Psoas muscle (tissue), 8 donors: ENCODE measurements around the gene TMEM215. TPM values are rescaled to one million over a fixed set of nuclear protein-coding genes. Genes with fewer than 3 reads are reported as not detected.

Experiments
- ATAC-seq, 4 donors: fragments of 200-7000 bp; cut with Tn5 transposase; one replicate each; pipeline ENCODE4 v1.9.1; 2020; ENCODE audit warnings: moderate library complexity in 3 of 4, mild to moderate bottlenecking in 2 of 4
- DNase-seq, 2 donors: peaks; one replicate each; pipeline ENCODE4 v3.0.0-alpha.2; 2020
- H3K27ac ChIP-seq: fragments of 200-600 bp; one replicate; pipeline ENCODE4 v1.8.0; 2022
- H3K27me3 ChIP-seq, 3 donors: fragments of 200-600 bp in 1 of 3; one replicate each; pipeline versions ENCODE4 v1.6.1 to v1.8.0; 2013 to 2022; ENCODE audit warnings: low read length in 2 of 3, mild to moderate bottlenecking in 2 of 3, moderate library complexity in 1 of 3; ENCODE audit not compliant: insufficient read depth in 3 of 3
- H3K36me3 ChIP-seq, 2 donors: fragments of 200-600 bp in 1 of 2; one replicate each; pipeline versions ENCODE4 v1.6.1 to v1.8.0; 2013 to 2022; ENCODE audit warnings: low read depth in 1 of 2, mild to moderate bottlenecking in 1 of 2, moderate library complexity in 1 of 2; ENCODE audit not compliant: insufficient read depth in 1 of 2
- H3K4me1 ChIP-seq: fragments of 200-600 bp; one replicate; pipeline ENCODE4 v1.8.0; 2022
- H3K4me3 ChIP-seq: fragments of 200-600 bp; one replicate; pipeline ENCODE4 v1.8.0; 2022; ENCODE audit warnings: mild to moderate bottlenecking
- H3K9me3 ChIP-seq: fragments of 200-600 bp; one replicate; pipeline ENCODE4 v1.8.0; 2022
- CTCF ChIP-seq: fragments of 200-600 bp; IDR thresholded peaks from one replicate; pipeline ENCODE4 v1.8.0; 2022; ENCODE audit warnings: antibody characterized with exemption
- WGBS, 3 donors: extraction: QIAGEN DNeasy Blood & Tissue Kit; methylation state at CpG; one replicate each; pipeline versions ENCODE4 v1.1.6 to v1.1.7; 2013; 5-methylcytosine and 5-hydroxymethylcytosine counted together
- intact Hi-C, 2 donors: fragments of 100-400 bp; cut with DNase I; formaldehyde crosslinking; loops; one replicate each; pipeline versions ENCODE4 v1.11.0 to v1.14.2; 2022
- polyA plus RNA-seq, 3 donors: library from polyadenylated mRNA; stranded (reverse); fragments of 200-250 nt; gene quantifications; one replicate each; pipeline ENCODE4 v1.2.3, GENCODE V29; 2013
- total RNA-seq, 4 donors: library from RNA; stranded (reverse); fragmentation: NEBNext Ultra II Directional in 2 of 4; extraction: Animal tissue kit (Norgen Biotek cat#: 25700) in 2 of 4; gene quantifications; one replicate each; pipeline versions ENCODE4 v1.2.1 to v1.2.4, GENCODE V29; 2021 to 2023
- donor health status: healthy with polysubstance abuse.
- donor health status: DM: no; HTN: no; CAD: no; lungs with moderate emphysema.
- donor health status: Bipolar disorder and iron deficiency.
- donor health status: healthy.
- donor health status: DM: yes; HTN: yes; CAD: no.
- donor health status: DM: no; HTN: no; CAD: no.
- donor health status: DM: no; HTN: no; CAD: no.
- donor health status: DM: yes; HTN: yes; CAD: no.

The TMEM215 gene
- total and polyA plus RNA-seq, 7 donors: 0.12 TPM; not detected in 6

GRCh38 chr9:32741706-32742105 is 41.6 kb upstream of the TMEM215 start:
- 42 to 45% (median 43%) methylated on average over 4 of the region's 4 CpGs for WGBS, 3 donors
- TF ChIP-seq CTCF: no peak
- intact Hi-C loops: no loop called here

GRCh38 chr9:32742296-32742695 is 41.0 kb upstream of the TMEM215 start:
- Histone ChIP-seq H3K4me1 (no peaks in the 10 kb centered on the region), H3K9me3 (no peaks in the 10 kb centered on the region), H3K27me3 (no peaks in the 10 kb centered on the region), H3K36me3 (no peaks in the 10 kb centered on the region), H3K27ac (no peak overlapping the region), H3K4me3 (no peak overlapping the region)
- ATAC-seq (no peak), DNase-seq (no peak)
- intact Hi-C loops: no loop called here
- WGBS, 3 donors: 40 to 57% (median 55%) methylated on average over 2 of the region's 2 CpGs
- TF ChIP-seq CTCF: no peak

More at GRCh38 chr9:32741706-32742105, 41.6 kb upstream of the TMEM215 start:
- H3K27me3 ChIP-seq: no peaks in the 10 kb centered on the region
- H3K36me3 ChIP-seq: no peaks in the 10 kb centered on the region
- DNase-seq (no peak), ATAC-seq (no peak)
- no peaks in the 10 kb centered on the region for H3K9me3 ChIP-seq
- no peak overlapping the region for H3K4me3 ChIP-seq
- H3K4me1 ChIP-seq: no peaks in the 10 kb centered on the region
- H3K27ac ChIP-seq: no peak overlapping the region

GRCh38 chr9:32748013-32748412 is 35.3 kb upstream of the TMEM215 start:
- no peaks in the 10 kb centered on the region for H3K9me3 ChIP-seq
- H3K27ac ChIP-seq: no peak overlapping the region
- no peak overlapping the region for H3K4me3 ChIP-seq
- intact Hi-C loops: no loop called here
- no peaks in the 10 kb centered on the region for H3K36me3 ChIP-seq
- H3K27me3 ChIP-seq: no peaks in the 10 kb centered on the region
- ATAC-seq: no peak
- no peaks in the 10 kb centered on the region for H3K4me1 ChIP-seq
- no peak for TF ChIP-seq CTCF
- no peak for DNase-seq
- WGBS, 3 donors: 61 to 73% (median 67%) methylated on average over 2 of the region's 2 CpGs

GRCh38 chr9:32755730-32756129 is 27.6 kb upstream of the TMEM215 start:
- intact Hi-C loops: no loop called here
- H3K27me3 ChIP-seq: no peaks in the 10 kb centered on the region
- H3K36me3 ChIP-seq: no peaks in the 10 kb centered on the region
- H3K27ac ChIP-seq: no peak overlapping the region
- no peak for TF ChIP-seq CTCF
- DNase-seq: no peak
- no peak for ATAC-seq
- 87 to 93% (median 91%) methylated on average over 22 of the region's 22 CpGs for WGBS, 3 donors
- H3K4me1 ChIP-seq: no peaks in the 10 kb centered on the region
- H3K9me3 ChIP-seq: no peaks in the 10 kb centered on the region
- no peak overlapping the region for H3K4me3 ChIP-seq

- DNase-seq (no peak), ATAC-seq (no peak)
- H3K4me3 ChIP-seq: no peak overlapping the region
- no peak for TF ChIP-seq CTCF
- no peaks in the 10 kb centered on the region for H3K36me3 ChIP-seq
- H3K4me1 ChIP-seq: no peaks in the 10 kb centered on the region
- H3K27me3 ChIP-seq: no peaks in the 10 kb centered on the region
- no peak overlapping the region for H3K27ac ChIP-seq
- no peaks in the 10 kb centered on the region for H3K9me3 ChIP-seq
- WGBS, 3 donors: 91 to 95% (median 94%) methylated on average over 5 of the region's 5 CpGs
- intact Hi-C loops: no loop called here
Measured at GRCh38 chr9:32764139-32764538, 19.2 kb upstream of the TMEM215 start.
